Endothelial cell of umbilical vein (primary cell): Measurements from ENCODE around the gene MAN1A1. TPM values are rescaled to one million over a fixed set of nuclear protein-coding genes. Genes with fewer than 3 reads are reported as not detected.

Experiments
- BruUV-seq: library from RNA; stranded (reverse); fragments of 400-500 nt; replicated peaks from 2 replicates; lab custom pipeline; 2021; lab: Mats Ljungman, UMichigan
- CTCF ChIA-PET: fragments of 300-600, 350-600 bp; sonication (Branson Sonifier 250); formaldehyde crosslinking; loops from one replicate; lab custom pipeline; 2021; ENCODE audit warnings: antibody characterized with exemption, inconsistent platforms; lab: Charles Lee
- POLR2A ChIA-PET: fragments of 300-600, 350-600 bp; sonication (Branson Sonifier 250); formaldehyde crosslinking; loops from one replicate; lab custom pipeline; 2021; ENCODE audit warnings: antibody characterized with exemption, inconsistent platforms; lab: Charles Lee
- DNase-seq: peaks from one replicate; pipeline ENCODE4 v3.0.0-alpha.2; 2011; ENCODE audit warnings: low read depth, low spot score
- FAIRE-seq: peaks from 2 replicates; lab custom pipeline; 2011; peaks lifted over from hg19 to GRCh38; lab: Jason Lieb, UNC
- H2AFZ ChIP-seq: 2 replicates; pipeline ENCODE4 v1.6.0; 2012; ENCODE audit warnings: low read depth, low read length, control low read depth, inconsistent platforms
- H3K27ac ChIP-seq: 2 replicates; pipeline ENCODE4 v1.5.1; 2011; ENCODE audit warnings: low read depth, mild to moderate bottlenecking, control low read depth, low read length, moderate library complexity; ENCODE audit not compliant: insufficient read depth
- H3K27me3 ChIP-seq, 2 experiments: 2 replicates each; pipeline versions ENCODE4 v1.6.0 to v1.6.1; 2011; ENCODE audit warnings: low read length in 2 of 2, mixed read lengths in 1 of 2; ENCODE audit not compliant: control insufficient read depth in 2 of 2, insufficient read depth in 2 of 2
- H3K36me3 ChIP-seq, 2 experiments: 2 replicates in 1 of 2; 3 replicates in 1 of 2; pipeline ENCODE4 v1.5.1; 2011; ENCODE audit warnings: low read length in 2 of 2, mild to moderate bottlenecking in 1 of 2, moderate library complexity in 1 of 2; ENCODE audit not compliant: control insufficient read depth in 2 of 2, insufficient read depth in 2 of 2; ENCODE audit errors: extremely low read depth in 1 of 2
- H3K4me1 ChIP-seq: 3 replicates; pipeline ENCODE4 v1.5.1; 2011; ENCODE audit warnings: mild to moderate bottlenecking, low read length; ENCODE audit not compliant: control insufficient read depth, insufficient read depth; ENCODE audit errors: extremely low read depth
- H3K4me2 ChIP-seq: 2 replicates; pipeline ENCODE4 v1.6.1; 2011; ENCODE audit warnings: low read length, control low read depth, mixed read lengths; ENCODE audit not compliant: insufficient read depth
- H3K4me3 ChIP-seq, 3 experiments: fragments of 200-600 bp in 1 of 3; sonication (generic), shearing (Covaris generic) in 1 of 3; replicated peaks in 1 of 3; 2 replicates each; pipeline ENCODE4 v1.5.1; 2011 to 2016; ENCODE audit warnings: control low read depth in 3 of 3, low read length in 3 of 3, mild to moderate bottlenecking in 2 of 3, inconsistent platforms in 1 of 3, low read depth in 1 of 3, moderate library complexity in 1 of 3; ENCODE audit not compliant: insufficient read depth in 1 of 3
- H3K79me2 ChIP-seq: 2 replicates; pipeline ENCODE4 v1.6.0; 2012; ENCODE audit warnings: low read length, inconsistent platforms; ENCODE audit not compliant: control insufficient read depth, insufficient read depth
- H3K9ac ChIP-seq: replicated peaks from 2 replicates; pipeline ENCODE3; 2011; ENCODE audit warnings: low read length, control low read depth; ENCODE audit not compliant: insufficient read depth; ENCODE audit errors: extremely low read depth
- H3K9me1 ChIP-seq: replicated peaks from 3 replicates; pipeline ENCODE4 v1.6.0; 2011; ENCODE audit warnings: mild to moderate bottlenecking, low read length; ENCODE audit not compliant: control insufficient read depth, insufficient read depth; ENCODE audit errors: extremely low read depth
- H3K9me3 ChIP-seq: replicated peaks from 2 replicates; pipeline ENCODE4 v1.5.1; 2012; ENCODE audit warnings: low read length, inconsistent platforms; ENCODE audit not compliant: control insufficient read depth, insufficient read depth
- H4K20me1 ChIP-seq: replicated peaks from 2 replicates; pipeline ENCODE3; 2011; ENCODE audit warnings: mild to moderate bottlenecking, low read length; ENCODE audit not compliant: control insufficient read depth, insufficient read depth; ENCODE audit errors: extremely low read depth
- EZH2 ChIP-seq: IDR thresholded peaks from 2 replicates; pipeline ENCODE4 v1.6.1; 2012; ENCODE audit warnings: borderline replicate concordance, low read depth, mild to moderate bottlenecking, moderate library complexity, low read length, inconsistent platforms; ENCODE audit not compliant: severe bottlenecking
- FOS ChIP-seq: IDR thresholded peaks from 2 replicates; pipeline ENCODE4 v1.6.1; 2011; ENCODE audit warnings: mild to moderate bottlenecking, low read length, moderate library complexity, borderline replicate concordance; ENCODE audit not compliant: insufficient read depth
- GATA2 ChIP-seq: IDR thresholded peaks from 2 replicates; pipeline ENCODE4 v1.7.0; 2011; ENCODE audit warnings: low read depth, mild to moderate bottlenecking, moderate library complexity, mixed read lengths, low read length; ENCODE audit not compliant: insufficient read length, insufficient read depth
- JUN ChIP-seq: IDR thresholded peaks from 2 replicates; pipeline ENCODE4 v1.6.1; 2011; ENCODE audit warnings: borderline replicate concordance, low read depth; ENCODE audit not compliant: insufficient read length, insufficient read depth
- MYC ChIP-seq: IDR thresholded peaks from one replicate; pipeline ENCODE4 v1.6.1; 2011; ENCODE audit warnings: mild to moderate bottlenecking, low read depth, low read length
- POLR2A ChIP-seq: IDR thresholded peaks from 2 replicates; pipeline ENCODE4 v1.6.1; 2012; ENCODE audit warnings: low read depth, mild to moderate bottlenecking, control low read depth, low read length
- POLR2AphosphoS5 ChIP-seq: IDR thresholded peaks from 2 replicates; pipeline ENCODE4 v1.6.1; 2012; ENCODE audit warnings: low read depth, mild to moderate bottlenecking, control low read depth, low read length, moderate library complexity; ENCODE audit not compliant: insufficient read depth
- dilution Hi-C: fragments of 300-500 bp; cut with MboI; formaldehyde crosslinking; loops from one replicate; pipeline ENCODE4 v1.15.0; 2019; ENCODE audit warnings: low sequenced_read_pairs; ENCODE audit not compliant: extremely low pct_ligation_motif_present
- intact Hi-C: fragments of 100-400 bp; cut with micrococcal nuclease; formaldehyde crosslinking; loops from one replicate; pipeline ENCODE4 v1.10.0; 2022
- polyA plus RNA-seq, 4 experiments: library from polyadenylated mRNA; depleted of rRNA in 3 of 4; stranded (reverse) in 3 of 4; unstranded in 1 of 4; fragments of >200 nt; gene quantifications; 2 replicates each; pipeline versions ENCODE4 v1.2.1 to v1.2.3, GENCODE V29; 2011 to 2012; ENCODE audit warnings: missing spikeins in 1 of 4
- total RNA-seq: library from RNA; stranded (reverse); gene quantifications from 2 replicates; pipeline ENCODE4 v1.2.3, GENCODE V29; 2021
- TF ChIP-seq, protein P1 (sequence below): IDR thresholded peaks from 2 replicates; pipeline ENCODE4 v1.6.1; 2011; ENCODE audit not compliant: insufficient read depth, insufficient read length
- TF ChIP-seq, protein P2 (sequence below), 2 donors: IDR thresholded peaks; 1 replicate in 1 of 2; 2 replicates in 1 of 2; pipeline ENCODE4 v1.5.1; 2011; ENCODE audit warnings: low read length in 2 of 2, mild to moderate bottlenecking in 2 of 2, moderate library complexity in 2 of 2, control low read depth in 1 of 2, inconsistent platforms in 1 of 2, low read depth in 1 of 2; ENCODE audit not compliant: insufficient read depth in 1 of 2; ENCODE audit errors: extremely low read depth in 1 of 2

The MAN1A1 gene
- total and polyA plus RNA-seq, 2 donors (not counting 3 experiments of a cell fraction or from before 2014, with no cell fraction given): 3.3 to 12.9 TPM

DNA sequence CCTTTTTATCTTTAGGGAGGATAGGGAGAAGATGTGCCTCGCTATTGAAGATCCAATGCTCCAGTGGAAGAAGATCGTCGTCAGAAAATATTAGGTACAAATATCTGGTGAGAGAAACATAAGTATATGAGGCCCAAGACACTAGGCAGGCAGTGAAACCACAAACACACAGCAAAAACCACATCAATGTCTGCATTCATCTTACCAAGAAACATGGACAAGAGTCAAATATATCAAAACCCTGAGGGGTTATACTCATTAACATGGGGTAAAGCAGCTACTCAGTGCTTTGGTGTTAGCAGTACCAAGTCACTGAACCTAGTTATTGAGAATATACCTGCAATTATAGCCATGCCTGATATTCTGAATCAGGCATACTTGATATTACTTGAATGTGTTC, 169.7 kb downstream of the MAN1A1 start:
- no peaks in the 10 kb centered on the region for H3K9me3 ChIP-seq
- FAIRE-seq (no peak), DNase-seq (no peak)
- H4K20me1 ChIP-seq: no peaks in the 10 kb centered on the region
- TF ChIP-seq POLR2A (no peak), FOS (no peak), POLR2AphosphoS5 (no peak), GATA2 (no peak), MYC (no peak), EZH2 (no peak), JUN (no peak)
- TF ChIP-seq, protein P1, sequence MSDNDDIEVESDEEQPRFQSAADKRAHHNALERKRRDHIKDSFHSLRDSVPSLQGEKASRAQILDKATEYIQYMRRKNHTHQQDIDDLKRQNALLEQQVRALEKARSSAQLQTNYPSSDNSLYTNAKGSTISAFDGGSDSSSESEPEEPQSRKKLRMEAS: no peak
- TF ChIP-seq, protein P2, sequence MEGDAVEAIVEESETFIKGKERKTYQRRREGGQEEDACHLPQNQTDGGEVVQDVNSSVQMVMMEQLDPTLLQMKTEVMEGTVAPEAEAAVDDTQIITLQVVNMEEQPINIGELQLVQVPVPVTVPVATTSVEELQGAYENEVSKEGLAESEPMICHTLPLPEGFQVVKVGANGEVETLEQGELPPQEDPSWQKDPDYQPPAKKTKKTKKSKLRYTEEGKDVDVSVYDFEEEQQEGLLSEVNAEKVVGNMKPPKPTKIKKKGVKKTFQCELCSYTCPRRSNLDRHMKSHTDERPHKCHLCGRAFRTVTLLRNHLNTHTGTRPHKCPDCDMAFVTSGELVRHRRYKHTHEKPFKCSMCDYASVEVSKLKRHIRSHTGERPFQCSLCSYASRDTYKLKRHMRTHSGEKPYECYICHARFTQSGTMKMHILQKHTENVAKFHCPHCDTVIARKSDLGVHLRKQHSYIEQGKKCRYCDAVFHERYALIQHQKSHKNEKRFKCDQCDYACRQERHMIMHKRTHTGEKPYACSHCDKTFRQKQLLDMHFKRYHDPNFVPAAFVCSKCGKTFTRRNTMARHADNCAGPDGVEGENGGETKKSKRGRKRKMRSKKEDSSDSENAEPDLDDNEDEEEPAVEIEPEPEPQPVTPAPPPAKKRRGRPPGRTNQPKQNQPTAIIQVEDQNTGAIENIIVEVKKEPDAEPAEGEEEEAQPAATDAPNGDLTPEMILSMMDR (IDR thresholded peaks at IDR 0.05; ENCODE audit: extremely low read depth in 1 of 2, insufficient read depth in 1 of 2, low read depth in 1 of 2, low read length in 2 of 2): no peak
- H3K79me2 ChIP-seq: no peaks in the 10 kb centered on the region
- H3K4me1 ChIP-seq: no peaks in the 10 kb centered on the region
- H3K9me1 ChIP-seq: no peaks in the 10 kb centered on the region
- BruUV-seq: no TSS peak
- H2AFZ ChIP-seq: no peak overlapping the region
- no peak overlapping the region for H3K4me3 ChIP-seq
- dilution Hi-C loops (no loop called here), intact Hi-C loops (no loop called here)
- ChIA-PET POLR2A (no interaction called here), CTCF (no interaction called here)
- H3K36me3 ChIP-seq: no peaks in the 10 kb centered on the region
- no peak overlapping the region for H3K4me2 ChIP-seq
- no peaks in the 10 kb centered on the region for H3K27me3 ChIP-seq
- no peak overlapping the region for H3K9ac ChIP-seq
- H3K27ac ChIP-seq: no peak overlapping the region
